K562 (cell line): Measurements from ENCODE around the gene NUTM1. TPM values are rescaled to one million over a fixed set of nuclear protein-coding genes. Genes with fewer than 3 reads are reported as not detected.
A peak's percentile ranks its signal among the peaks of the same experiment; 100 is the strongest.

Experiments used
- ASH1L ChIP-seq: fragments of 450-650 bp; IDR thresholded peaks from 2 replicates; pipeline ENCODE4 v1.6.1; 2018; ENCODE audit warnings: borderline replicate concordance, mild to moderate bottlenecking, low read depth; ENCODE audit not compliant: partially characterized antibody
- BCL6 ChIP-seq: fragments of 250-450 bp; sonication (Bioruptor Pico); IDR thresholded peaks from 2 replicates; pipeline ENCODE4 v1.4.0; 2020
- BRD9 ChIP-seq: fragments of 450-650 bp; IDR thresholded peaks from 2 replicates; pipeline ENCODE4 v1.6.1; 2018; ENCODE audit warnings: low read depth; ENCODE audit not compliant: partially characterized antibody
- CXXC5 ChIP-seq: fragments of 250-450 bp; sonication (Bioruptor Pico); IDR thresholded peaks from 2 replicates; pipeline ENCODE4 v1.8.0; 2022; ENCODE audit warnings: inconsistent platforms, mild to moderate bottlenecking, moderate library complexity
- GATAD2B ChIP-seq: fragments of 450-650 bp; IDR thresholded peaks from 2 replicates; pipeline ENCODE4 v1.6.1; 2017; ENCODE audit warnings: mild to moderate bottlenecking, borderline replicate concordance
- KDM5B ChIP-seq: fragments of 200-600 bp; sonication (generic); IDR thresholded peaks from 2 replicates; pipeline ENCODE4 v1.6.1; 2012; ENCODE audit warnings: low read depth, mild to moderate bottlenecking, moderate library complexity, low read length, control low read depth, inconsistent platforms; ENCODE audit not compliant: insufficient replicate concordance
- LEF1 ChIP-seq: fragments of 450-650 bp; IDR thresholded peaks from 2 replicates; pipeline ENCODE4 v1.6.1; 2016; ENCODE audit warnings: mild to moderate bottlenecking
- MCM5 ChIP-seq: fragments of 450-650 bp; IDR thresholded peaks from 2 replicates; pipeline ENCODE4 v1.6.1; 2016; ENCODE audit warnings: low read depth
- NCOA4 ChIP-seq: fragments of 450-650 bp; IDR thresholded peaks from 2 replicates; pipeline ENCODE4 v1.6.1; 2018; ENCODE audit warnings: mild to moderate bottlenecking; ENCODE audit not compliant: partially characterized antibody
- SP1 ChIP-seq: sonication (generic); formaldehyde crosslinking; IDR thresholded peaks from 2 replicates; pipeline ENCODE4 v1.8.1; 2022; ENCODE audit warnings: mild to moderate bottlenecking, missing genetic modification reagents
- SRSF9 ChIP-seq: fragments of 200-400 bp; formaldehyde crosslinking; IDR thresholded peaks from 2 replicates; pipeline ENCODE4 v1.6.1; 2017; ENCODE audit warnings: low read depth, low read length, borderline replicate concordance
- STAG1 ChIP-seq: sonication (generic); formaldehyde crosslinking; IDR thresholded peaks from 2 replicates; pipeline ENCODE4 v1.5.0; 2020; ENCODE audit warnings: missing genetic modification reagents, borderline replicate concordance
- TAF1 ChIP-seq: IDR thresholded peaks from 2 replicates; pipeline ENCODE4 v1.6.1; 2011; ENCODE audit warnings: mild to moderate bottlenecking, low read length, moderate library complexity; ENCODE audit not compliant: insufficient read depth, control insufficient read depth, severe bottlenecking; ENCODE audit errors: extremely low read depth
- ZNF717 ChIP-seq: fragments of 250-450 bp; sonication (Bioruptor Pico); IDR thresholded peaks from 2 replicates; pipeline ENCODE4 v1.5.0; 2021
- polyA plus RNA-seq, 8 experiments: library from polyadenylated mRNA; depleted of rRNA in 4 of 8; stranded (reverse) in 5 of 8; unstranded in 3 of 8; fragments of >200 nt; fragmentation: Nextera tagmentation in 2 of 8; fragmentation: Illumina TruSeq in 1 of 8; extraction: Ambion mirVana in 2 of 8; extraction: Trizol in 1 of 8; gene quantifications; 2 replicates each; pipeline versions ENCODE4 v1.2.1 to v1.2.3, GENCODE V29; 2011 to 2014; ENCODE audit warnings: inconsistent platforms in 1 of 8, missing spikeins in 1 of 8
- total RNA-seq, 7 experiments: library from RNA; depleted of rRNA in 6 of 7; stranded (reverse); fragments of >200 nt in 6 of 7; fragmentation: Illumina TruSeq in 2 of 7; extraction: Trizol in 2 of 7; gene quantifications; 2 replicates each; pipeline versions ENCODE4 v1.2.1 to v1.2.3, GENCODE V29; 2011 to 2021; ENCODE audit warnings: low replicate concordance in 1 of 7
- TF ChIP-seq, protein P1 (sequence below), 2 experiments: fragments of 450-650 bp; IDR thresholded peaks; 2 replicates each; pipeline ENCODE4 v1.6.1; 2016
- TF ChIP-seq, protein P2 (sequence below): sonication (generic); formaldehyde crosslinking; IDR thresholded peaks from 2 replicates; pipeline ENCODE4 v1.8.0; 2023; ENCODE audit warnings: mild to moderate bottlenecking, missing genetic modification reagents
- TF ChIP-seq, protein P3 (sequence below), 2 experiments: IDR thresholded peaks; 2 replicates each; pipeline ENCODE4 v1.6.1; 2011; ENCODE audit warnings: borderline replicate concordance in 1 of 2, control low read depth in 1 of 2, low read depth in 1 of 2, low read length in 1 of 2, mild to moderate bottlenecking in 1 of 2, mixed read lengths in 1 of 2, moderate library complexity in 1 of 2; ENCODE audit not compliant: insufficient read depth in 1 of 2, insufficient read length in 1 of 2, poor library complexity in 1 of 2, severe bottlenecking in 1 of 2; ENCODE audit errors: extremely low read depth in 1 of 2
- TF ChIP-seq, protein P4 (sequence below): fragments of 450-650 bp; formaldehyde crosslinking; IDR thresholded peaks from 2 replicates; pipeline ENCODE4 v1.4.0; 2020; ENCODE audit warnings: mild to moderate bottlenecking, moderate library complexity

The NUTM1 gene
- total and polyA plus RNA-seq, 9 of the 15 experiments (the other 6 are each of a cell fraction or from before 2014, with no cell fraction given): 0.01 to 0.05 (median 0.04) TPM; not detected in 4

DNA sequence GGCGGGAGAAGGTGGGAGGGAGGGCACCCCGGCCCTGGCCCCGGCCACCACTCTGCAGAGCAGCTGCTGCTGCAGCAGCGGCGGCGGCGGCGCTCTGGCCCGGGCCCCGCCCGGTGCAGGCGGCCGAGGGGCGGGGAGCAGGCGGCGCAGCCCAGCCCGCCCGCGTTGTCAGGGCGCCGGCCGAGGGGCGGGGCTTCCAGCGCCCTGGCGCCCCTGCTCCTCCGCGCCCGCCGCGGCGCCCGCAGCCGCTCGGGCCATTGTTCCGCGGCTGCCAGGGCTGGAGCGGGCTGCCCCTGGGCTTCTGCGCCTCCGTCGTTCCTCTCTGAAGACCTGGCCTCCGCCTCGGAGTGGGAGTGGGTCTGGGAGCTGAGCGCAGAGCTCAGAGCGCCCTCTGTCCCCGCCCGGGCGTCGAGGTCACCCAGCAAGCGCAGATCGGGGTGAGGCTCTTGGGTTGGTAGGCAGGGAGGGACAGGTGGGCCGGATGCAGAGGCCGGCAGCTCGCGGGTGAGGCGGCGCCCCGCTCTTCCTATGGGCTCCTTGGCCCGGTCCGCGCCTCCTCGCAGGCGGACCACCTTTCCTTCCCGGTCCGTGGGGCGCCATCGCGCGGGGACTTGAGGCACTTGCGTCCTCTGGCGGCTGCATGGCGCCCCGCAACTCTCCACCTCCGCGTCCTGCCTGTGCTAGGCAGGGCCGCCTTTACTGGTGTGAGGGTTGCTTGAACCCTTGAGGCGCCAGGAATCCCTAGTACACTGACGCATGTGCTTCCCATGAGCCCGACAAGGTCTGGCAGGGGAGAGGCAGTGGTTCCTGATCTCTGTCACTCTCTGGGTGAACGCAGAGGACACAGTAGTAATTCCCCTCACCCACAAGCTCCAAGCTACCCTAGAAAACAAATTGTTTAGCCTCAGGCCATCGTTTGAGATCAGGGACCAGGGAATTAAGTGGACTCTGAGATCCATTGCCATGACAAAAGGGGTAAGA, 24.3 kb downstream of the NUTM1 start, which contains the start of gene LPCAT4 (continued):
- TF ChIP-seq, protein P1, sequence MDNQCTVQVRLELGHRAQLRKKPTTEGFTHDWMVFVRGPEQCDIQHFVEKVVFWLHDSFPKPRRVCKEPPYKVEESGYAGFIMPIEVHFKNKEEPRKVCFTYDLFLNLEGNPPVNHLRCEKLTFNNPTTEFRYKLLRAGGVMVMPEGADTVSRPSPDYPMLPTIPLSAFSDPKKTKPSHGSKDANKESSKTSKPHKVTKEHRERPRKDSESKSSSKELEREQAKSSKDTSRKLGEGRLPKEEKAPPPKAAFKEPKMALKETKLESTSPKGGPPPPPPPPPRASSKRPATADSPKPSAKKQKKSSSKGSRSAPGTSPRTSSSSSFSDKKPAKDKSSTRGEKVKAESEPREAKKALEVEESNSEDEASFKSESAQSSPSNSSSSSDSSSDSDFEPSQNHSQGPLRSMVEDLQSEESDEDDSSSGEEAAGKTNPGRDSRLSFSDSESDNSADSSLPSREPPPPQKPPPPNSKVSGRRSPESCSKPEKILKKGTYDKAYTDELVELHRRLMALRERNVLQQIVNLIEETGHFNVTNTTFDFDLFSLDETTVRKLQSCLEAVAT (IDR thresholded peaks at IDR 0.05): 0 out of 4 replicates have a peak, but pooled peaks of 1 of the 2 experiments have one; percentile 34
- TF ChIP-seq ASH1L (no peak), BRD9 (peak; percentile 53), TAF1 (peak; percentile 11), ZNF717 (CRISPR knock-in tag) (no peak), NCOA4 (no peak), LEF1 (no peak), GATAD2B (0 out of 2 replicates have a peak, but pooled peaks have one; percentile 28), CXXC5 (CRISPR knock-in tag) (peak; percentile 75), BCL6 (CRISPR knock-in tag) (no peak), STAG1 (CRISPR knock-in tag) (peak; percentile 70), MCM5 (no peak), SRSF9 (no peak), SP1 (CRISPR knock-in tag) (peak; percentile 71), KDM5B (peak; percentile 58)
- TF ChIP-seq, protein P2, sequence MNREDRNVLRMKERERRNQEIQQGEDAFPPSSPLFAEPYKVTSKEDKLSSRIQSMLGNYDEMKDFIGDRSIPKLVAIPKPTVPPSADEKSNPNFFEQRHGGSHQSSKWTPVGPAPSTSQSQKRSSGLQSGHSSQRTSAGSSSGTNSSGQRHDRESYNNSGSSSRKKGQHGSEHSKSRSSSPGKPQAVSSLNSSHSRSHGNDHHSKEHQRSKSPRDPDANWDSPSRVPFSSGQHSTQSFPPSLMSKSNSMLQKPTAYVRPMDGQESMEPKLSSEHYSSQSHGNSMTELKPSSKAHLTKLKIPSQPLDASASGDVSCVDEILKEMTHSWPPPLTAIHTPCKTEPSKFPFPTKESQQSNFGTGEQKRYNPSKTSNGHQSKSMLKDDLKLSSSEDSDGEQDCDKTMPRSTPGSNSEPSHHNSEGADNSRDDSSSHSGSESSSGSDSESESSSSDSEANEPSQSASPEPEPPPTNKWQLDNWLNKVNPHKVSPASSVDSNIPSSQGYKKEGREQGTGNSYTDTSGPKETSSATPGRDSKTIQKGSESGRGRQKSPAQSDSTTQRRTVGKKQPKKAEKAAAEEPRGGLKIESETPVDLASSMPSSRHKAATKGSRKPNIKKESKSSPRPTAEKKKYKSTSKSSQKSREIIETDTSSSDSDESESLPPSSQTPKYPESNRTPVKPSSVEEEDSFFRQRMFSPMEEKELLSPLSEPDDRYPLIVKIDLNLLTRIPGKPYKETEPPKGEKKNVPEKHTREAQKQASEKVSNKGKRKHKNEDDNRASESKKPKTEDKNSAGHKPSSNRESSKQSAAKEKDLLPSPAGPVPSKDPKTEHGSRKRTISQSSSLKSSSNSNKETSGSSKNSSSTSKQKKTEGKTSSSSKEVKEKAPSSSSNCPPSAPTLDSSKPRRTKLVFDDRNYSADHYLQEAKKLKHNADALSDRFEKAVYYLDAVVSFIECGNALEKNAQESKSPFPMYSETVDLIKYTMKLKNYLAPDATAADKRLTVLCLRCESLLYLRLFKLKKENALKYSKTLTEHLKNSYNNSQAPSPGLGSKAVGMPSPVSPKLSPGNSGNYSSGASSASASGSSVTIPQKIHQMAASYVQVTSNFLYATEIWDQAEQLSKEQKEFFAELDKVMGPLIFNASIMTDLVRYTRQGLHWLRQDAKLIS (CRISPR knock-in tag): peak; percentile 84; the same call in 1 of the 2 replicates
- TF ChIP-seq, protein P3, sequence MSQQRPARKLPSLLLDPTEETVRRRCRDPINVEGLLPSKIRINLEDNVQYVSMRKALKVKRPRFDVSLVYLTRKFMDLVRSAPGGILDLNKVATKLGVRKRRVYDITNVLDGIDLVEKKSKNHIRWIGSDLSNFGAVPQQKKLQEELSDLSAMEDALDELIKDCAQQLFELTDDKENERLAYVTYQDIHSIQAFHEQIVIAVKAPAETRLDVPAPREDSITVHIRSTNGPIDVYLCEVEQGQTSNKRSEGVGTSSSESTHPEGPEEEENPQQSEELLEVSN (IDR thresholded peaks at IDR 0.05; ENCODE audit: borderline replicate concordance in 1 of 2, extremely low read depth in 1 of 2, insufficient read depth in 1 of 2, insufficient read length in 1 of 2, low read depth in 1 of 2, low read length in 1 of 2, poor library complexity in 1 of 2, severe bottlenecking in 1 of 2): peak; percentile 46 to 71
- TF ChIP-seq, protein P4, sequence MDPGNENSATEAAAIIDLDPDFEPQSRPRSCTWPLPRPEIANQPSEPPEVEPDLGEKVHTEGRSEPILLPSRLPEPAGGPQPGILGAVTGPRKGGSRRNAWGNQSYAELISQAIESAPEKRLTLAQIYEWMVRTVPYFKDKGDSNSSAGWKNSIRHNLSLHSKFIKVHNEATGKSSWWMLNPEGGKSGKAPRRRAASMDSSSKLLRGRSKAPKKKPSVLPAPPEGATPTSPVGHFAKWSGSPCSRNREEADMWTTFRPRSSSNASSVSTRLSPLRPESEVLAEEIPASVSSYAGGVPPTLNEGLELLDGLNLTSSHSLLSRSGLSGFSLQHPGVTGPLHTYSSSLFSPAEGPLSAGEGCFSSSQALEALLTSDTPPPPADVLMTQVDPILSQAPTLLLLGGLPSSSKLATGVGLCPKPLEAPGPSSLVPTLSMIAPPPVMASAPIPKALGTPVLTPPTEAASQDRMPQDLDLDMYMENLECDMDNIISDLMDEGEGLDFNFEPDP (CRISPR knock-in tag): no peak
